ENCODE data around the gene ZNF532. TPM values are rescaled to one million over a fixed set of nuclear protein-coding genes. Genes with fewer than 3 reads are reported as not detected.

ZNF532 gene
- total RNA-seq, 1 experiment from 2014 or later = 33.5 TPM

DNA sequence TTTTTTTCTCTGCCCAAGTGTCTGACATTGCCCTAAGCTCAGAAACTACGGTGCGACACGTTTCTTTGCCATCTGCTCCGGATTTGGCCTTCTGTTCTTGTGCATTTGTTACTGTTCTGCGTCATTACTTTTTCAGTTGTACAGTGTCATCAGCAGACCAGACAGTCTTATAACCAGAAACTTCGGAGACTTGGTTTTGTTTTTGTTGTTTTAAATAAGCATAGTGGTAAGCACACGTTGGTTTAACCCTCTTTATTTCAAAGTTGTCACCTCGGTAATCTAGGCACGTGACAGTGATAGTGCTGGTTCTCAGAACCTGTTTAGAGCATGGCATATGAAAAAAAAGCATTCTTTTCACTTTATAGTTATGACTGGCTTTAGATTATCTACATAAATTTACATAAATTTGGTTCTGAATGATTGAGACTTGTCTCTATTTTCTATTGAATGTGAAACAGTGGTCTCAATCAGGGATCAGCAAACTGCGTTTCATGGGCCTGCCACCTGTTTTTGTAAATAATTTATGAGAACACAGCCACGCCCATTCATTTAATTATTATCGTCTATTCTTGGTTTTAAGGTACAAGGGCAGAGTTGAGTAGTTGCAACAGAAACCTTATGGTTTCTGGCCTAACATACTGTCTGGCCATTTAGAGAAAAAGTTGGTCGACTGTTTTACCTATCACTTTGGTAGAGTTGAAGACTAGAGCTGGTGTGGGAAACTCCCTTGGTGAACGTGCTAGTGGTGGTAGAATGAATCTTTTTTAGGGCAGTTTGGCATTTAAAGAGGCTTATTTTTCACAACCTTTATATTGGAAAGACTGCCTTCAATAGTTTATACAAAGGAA lies 106.5 kb downstream of the ZNF532 start:
- DNase-seq (ENCODE audit: low read depth) = no peak

DNA sequence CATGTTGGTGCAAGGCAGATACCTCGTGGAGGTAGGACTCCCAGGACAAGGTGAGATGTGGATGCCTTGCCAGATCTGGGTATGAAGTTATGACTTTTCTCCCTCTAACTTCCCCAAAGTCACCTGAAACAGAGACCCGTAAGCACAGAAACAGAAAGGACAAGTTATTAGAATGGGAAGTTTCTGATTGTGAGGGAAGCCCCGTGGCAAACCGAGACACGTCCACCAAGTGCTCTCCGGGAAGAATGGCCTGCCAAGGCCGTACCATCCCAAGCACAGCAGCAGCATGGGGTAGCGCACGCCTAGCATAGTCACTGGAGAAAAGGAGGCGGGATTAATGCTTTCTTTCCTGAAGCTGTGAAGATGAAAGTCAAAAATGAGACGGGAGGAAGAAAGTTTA lies 110.6 kb downstream of the ZNF532 start:
- no peak for DNase-seq (ENCODE audit: low read depth)

DNA sequence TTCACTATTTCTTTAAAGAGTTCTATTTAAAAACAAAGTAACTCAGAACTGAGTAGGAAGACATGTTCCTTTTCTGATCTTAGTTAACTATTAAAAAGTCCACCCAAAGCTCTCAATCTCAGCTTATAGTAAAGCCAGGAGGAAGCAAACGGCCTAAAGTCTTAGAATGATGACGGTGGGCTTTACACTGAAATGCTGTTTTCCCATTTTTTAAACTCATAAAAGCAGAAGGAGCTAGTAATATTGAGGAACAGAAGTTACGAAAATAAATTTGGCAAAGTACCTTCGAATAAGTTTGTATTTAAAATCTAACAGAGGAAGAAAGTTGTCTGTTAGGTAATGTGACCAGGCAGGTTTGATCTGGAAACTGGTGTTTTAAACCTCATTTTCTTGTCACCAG lies 111.1 kb downstream of the ZNF532 start:
- DNase-seq (ENCODE audit: low read depth) = no peak

DNA sequence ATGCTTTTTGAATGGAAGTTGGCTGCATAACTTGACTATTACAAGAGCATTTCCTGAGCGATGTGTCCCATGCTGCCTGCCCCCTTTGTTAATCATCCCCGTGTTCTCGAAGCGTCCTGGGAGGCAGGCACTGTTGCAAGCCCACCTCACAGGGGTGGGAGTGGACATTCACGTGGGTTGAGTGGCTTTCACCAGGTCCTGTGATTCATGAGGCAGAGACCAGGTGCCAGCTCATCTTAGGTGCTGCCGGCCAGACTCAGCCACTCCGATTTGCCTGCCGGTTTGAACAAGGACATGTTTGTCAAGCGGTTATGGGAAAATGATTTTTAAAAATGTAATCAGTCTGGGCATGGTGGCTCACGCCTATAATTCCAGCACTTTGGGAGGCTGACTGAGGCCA lies 112.5 kb downstream of the ZNF532 start:
- DNase-seq (ENCODE audit: low read depth) = no peak

DNA sequence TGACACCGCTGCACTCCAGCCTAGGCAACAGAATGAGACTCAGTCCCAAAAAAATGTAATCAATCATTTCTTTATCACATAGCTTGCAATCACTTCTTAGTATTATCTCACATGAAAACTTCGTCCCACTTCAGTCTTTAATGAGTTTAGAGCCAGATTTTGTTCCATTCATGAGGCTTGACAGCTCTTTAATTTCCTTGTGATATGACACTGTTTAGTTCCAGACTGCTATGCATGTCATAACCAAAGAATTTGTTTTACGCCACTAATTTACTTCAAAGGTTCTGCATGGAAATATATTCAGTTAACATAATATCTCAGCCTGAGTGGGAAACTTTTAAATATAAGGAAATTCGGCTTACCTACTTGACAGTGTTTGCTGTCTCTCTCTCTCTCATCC lies 113.1 kb downstream of the ZNF532 start:
- DNase-seq (ENCODE audit: low read depth) = no peak

DNA sequence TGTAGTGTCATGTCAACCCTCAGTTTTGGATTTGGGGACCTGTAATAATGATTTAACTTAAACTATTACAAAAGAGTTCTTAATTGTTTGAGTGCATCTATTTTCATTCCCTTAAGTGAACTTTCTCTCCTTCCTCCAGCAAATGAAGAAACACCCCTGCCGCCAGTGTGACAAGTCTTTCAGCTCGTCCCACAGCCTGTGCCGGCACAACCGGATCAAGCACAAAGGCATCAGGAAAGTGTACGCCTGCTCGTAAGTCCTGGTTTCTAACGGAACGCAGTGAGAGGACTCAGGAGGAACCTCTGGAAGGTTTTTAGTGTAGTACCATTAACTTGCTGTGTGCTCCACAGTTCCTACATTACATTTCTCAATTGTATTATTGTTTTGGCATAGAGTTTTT lies 114.2 kb downstream of the ZNF532 start:
- no peak for DNase-seq (ENCODE audit: low read depth)

DNA sequence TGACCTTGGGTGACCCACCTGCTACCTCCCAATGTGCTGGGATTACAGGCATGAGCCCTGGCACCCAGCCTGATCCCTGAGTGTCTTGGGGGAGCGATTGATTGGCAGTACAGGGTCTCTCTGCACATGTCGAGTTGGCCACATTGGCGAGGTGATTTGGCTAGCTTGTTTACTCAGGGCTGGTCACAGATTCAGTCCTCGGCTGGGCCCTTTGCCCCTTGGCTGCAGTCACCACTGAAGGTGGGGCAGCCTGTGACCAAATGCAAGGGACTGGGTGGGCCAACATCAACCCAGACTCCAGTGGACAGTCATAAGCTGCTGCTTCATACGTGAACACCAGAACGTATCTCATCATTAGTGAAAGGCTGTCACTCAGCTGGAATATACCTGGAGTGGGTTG lies 114.9 kb downstream of the ZNF532 start:
- DNase-seq (ENCODE audit: low read depth) = no peak

DNA sequence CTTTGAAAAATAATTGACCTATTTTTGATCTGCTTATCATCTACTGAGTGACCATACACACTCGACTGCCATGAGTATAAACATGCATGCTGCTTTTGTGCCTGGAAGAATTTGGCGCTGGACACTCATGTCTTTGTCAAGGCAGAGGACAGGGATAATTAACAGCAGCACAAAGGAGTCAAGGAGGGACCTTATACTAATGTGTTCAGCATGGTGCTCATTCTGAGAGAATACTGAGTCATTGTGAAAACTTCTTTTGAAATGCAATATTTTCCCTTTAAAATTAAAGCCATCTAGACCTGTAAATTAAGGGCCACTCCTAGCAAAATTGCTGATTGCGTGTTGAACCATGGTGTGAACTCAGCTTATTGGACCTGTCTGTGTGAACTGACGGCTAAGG lies 116.3 kb downstream of the ZNF532 start:
- no peak for DNase-seq (ENCODE audit: low read depth)

DNA sequence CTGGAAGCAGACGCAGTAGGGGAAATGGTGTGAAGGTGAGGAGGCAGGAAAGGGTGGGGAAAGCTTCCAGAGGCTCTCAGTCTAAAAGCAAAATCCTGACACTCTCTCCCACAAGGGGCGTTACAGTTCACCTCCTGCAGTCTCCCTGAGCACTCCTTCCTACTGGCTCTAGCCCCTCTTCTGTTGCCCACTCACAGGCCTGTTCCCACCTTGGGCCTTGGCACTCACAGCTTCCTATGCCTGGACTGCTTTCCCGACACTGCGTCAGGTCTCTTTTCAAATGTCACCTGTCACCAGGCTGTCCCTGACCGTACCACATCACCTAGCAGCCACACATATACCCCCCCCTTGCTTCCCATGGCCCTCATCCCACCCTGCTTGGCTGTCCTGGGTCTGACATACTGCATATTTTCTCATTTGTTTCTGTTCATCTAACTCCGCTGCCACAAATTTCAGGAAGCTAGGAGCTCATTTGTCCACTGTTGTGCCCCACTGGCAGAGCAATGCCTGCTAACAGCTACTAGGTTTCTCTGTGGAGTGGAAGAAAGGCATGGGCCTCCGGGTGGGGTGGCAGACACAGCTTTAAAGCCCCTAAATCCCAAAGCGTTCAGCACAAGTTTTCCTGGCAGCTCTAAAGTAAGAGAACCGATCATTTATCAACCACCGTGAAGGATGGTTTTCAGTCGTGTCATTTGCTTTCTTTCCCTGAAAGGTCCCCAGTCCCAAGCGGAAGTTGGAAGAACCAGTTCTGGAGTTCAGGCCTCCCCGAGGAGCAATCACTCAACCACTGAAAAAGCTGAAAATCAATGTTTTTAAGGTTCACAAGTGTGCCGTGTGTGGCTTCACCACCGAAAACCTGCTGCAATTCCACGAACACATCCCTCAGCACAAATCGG lies 118.8 kb downstream of the ZNF532 start:
- no peak for DNase-seq (ENCODE audit: low read depth)

DNA sequence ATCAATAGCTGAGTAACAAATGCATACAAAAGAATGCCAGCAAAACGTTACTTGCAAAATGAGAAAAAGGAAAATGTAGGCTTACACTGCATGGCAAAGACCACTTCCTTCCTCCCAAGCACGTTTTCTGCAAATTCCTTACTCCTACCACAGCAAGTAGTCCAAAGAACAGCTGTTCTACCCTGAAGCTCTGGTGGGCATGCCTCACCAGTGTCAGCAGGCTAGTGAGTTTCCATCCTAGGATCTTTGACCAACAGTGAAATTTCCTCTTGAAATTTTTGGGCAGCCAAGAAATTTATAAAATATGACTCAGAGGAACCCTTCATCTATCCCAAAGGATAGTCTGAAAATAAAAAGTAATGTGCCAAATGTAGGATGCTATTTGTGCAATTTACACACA lies 123.9 kb downstream of the ZNF532 start:
- peak; percentile 93 for DNase-seq (ENCODE audit: low read depth)

DNA sequence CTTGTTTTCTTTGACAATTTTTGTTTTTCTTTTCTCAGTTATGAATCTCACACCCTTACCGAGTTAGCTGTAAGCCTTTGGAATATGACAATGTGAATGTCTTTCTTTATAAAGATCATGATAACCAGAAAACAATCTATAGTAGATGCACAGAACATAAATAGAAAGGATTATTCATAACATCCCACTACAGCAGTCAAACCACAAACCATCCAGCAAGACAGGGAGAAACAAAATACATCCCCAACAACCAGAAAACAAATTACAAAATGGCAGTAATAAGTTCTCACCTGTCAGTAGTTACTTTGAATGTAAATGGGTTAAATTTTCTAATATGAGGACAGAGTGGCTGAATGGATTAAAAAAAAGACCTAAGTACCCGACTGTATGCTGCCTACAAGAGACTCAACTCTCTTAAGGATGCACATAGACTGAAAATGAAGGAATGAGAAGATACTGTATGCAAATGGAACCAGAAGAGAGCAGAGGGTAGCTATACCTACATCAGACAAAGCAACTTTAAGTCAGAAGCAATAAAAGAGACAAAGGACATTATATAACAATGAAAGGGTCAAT lies 124.6 kb downstream of the ZNF532 start:
- DNase-seq (ENCODE audit: low read depth) = peak; percentile 33

DNA sequence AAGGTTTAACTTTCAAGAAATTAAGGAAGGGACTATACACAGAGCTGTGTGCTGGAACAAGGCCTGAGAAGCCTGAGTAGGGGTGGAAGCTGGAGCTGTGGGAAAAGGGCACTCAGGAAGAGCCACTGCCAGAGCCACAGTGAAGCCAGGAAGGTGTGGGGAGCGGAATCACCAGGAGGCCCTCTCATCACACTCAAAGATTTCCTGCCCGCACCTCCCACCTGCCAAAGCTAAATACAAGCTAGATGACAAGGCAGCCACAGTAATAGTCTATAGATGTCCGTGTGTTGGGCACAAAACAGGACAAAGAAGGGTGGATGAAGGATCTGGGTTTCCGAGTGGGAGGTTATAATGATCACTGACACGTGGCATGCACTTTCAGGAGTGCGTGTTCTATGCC lies 126.0 kb downstream of the ZNF532 start:
- no peak for DNase-seq (ENCODE audit: low read depth)

DNA sequence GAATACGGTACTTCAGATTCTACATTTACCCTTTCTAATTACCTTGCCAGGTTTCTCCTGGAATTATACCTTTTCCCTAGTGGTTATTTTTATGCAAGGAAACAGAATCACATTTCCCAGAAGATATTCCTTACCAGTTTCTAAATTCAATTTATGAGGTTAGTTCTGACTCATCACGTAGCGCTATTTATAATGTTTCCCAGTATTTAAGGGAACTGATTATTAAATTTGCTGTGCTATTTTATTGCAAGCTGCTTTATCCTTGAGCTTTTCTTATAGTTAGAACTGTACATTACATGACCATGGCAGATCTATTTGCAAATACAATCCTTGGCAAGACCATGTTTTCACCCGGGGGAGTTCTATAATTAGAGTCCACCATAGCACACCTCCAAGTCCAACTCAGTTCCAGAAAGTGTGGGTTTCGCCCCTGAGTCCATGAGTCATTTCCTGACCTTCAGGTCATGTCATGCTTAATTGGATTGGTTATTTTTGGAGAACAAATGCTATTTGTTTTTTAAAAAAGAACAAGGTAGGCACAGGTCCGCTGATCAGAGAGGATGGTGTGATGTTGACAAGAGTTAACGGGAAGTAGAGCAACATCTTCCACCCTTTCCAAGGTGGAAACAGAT lies 126.6 kb downstream of the ZNF532 start:
- peak; percentile 53 for DNase-seq (ENCODE audit: low read depth)

DNA sequence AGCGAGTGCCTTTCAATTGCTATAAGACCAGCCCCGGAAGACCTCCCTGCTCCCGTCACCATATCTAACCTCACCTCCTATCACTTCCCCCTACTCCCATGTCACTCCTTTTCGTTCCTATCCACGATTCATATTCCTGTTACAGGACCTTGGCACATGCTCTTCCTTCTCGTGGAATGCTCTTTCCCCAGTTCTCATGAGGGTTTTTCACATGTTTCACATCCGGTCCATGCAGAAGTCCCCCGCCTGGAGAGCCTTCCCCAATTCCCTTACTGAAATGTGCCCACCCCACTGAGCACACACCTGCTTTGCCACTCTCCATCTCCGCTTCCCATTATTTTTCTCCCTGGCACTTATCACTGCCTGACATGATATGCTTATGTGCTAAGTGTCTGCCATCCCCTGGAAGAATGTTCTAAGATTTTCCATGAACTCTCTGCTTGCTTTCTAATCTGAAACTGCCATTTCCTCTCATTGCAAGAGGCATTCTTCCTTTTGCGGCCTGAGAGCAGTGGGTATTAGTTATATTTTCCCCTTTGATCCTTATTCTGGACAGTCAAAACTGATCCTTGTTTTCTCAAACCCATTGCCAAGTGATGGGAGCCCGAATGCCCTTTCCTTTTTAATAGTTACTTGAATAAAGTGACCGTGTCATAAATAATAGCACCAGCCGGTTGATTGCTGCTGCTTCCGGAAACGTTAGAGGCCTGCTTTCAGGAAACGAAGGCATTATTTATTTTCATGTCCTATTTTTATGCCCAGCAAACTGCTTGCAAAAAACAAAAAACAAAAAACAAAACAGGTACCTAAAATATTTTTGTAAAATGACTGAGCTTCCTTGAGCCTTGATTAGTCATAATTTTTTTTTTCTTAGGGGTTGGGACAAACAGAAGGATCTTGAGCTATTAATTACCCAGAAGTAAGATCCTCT lies 127.9 kb downstream of the ZNF532 start:
- no peak for DNase-seq (ENCODE audit: low read depth)

DNA sequence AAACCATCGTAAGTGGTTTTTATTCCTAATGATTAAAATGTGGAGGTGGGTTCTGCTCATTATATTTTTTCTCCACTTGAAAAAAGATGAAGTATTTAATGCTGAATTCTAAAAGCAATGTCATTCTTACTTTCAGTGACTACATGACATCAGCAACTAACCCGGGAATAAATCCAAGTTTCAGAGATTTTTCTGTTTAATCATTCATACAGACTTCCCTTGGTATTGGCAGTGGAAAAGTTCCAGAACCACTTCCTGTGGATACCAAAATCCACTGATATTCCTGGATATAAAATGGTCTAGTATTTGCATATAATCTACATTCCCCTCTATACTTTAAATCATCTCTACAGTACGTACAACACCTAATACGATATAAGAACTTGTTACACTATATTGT lies 128.6 kb downstream of the ZNF532 start:
- peak; percentile 86 for DNase-seq (ENCODE audit: low read depth)

DNA sequence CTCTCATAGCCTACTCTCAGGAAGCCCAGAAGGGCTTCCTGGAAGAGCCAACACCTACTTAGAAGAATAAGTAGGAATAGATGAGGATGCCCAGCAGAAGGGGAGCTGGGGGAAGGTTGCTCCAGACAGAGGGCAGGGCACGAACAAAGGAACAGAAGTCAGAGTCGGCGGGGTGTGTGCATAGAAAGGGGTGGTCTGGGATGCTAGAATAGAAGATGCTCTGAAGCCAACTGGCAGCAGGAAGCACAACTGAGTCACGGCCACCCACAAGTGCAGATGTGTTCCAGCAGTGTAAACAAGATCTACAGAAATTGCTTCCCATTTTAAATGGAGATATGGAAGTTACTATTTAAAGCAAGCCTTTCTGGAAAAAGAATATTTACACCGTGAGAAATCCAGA lies 131.0 kb downstream of the ZNF532 start:
- DNase-seq (ENCODE audit: low read depth) = no peak

DNA sequence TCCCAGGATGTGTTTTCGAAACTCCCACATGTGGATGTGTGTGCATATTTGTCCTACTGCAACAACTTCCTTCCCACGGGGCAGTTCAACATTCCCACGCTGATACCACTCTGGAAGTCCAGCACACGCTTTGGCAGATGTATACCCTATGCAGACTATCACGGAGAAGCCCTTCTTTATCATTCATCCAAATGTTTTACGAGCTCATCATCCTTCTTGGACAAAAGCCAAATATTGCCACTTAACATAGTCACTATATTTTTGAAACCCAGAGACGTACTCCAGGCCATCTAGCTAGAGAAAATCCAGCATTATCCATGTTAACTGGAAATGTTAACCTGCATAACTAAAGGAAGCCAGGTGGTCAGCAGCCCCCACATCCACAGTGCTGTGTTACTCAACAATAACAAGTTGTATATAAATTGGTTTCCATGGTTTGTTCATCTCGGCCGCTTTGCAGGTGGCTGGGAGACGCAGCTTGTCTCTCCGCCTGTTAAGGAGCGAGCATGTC lies 131.5 kb downstream of the ZNF532 start:
- DNase-seq (ENCODE audit: low read depth) = peak; percentile 73

DNA sequence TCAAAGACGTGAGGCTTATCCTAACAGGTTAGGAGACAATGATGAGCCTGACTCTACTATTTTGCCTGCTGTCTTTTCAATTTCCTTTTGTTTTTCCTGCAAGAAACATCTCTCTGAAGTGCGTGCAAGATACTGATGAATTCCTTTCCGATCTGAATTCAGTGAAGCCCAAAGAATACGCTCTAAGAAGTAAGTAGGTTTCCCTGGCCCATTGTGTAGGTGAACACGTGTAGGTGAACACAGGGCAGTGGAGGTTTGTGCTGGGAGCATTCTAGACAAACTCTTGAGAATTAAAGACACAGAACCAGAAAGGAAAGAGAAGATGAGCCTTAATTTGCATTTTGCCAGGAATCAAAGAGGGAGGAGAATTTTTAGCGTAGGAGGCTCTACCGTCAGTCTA lies 132.0 kb downstream of the ZNF532 start:
- no peak for DNase-seq (ENCODE audit: low read depth)

DNA sequence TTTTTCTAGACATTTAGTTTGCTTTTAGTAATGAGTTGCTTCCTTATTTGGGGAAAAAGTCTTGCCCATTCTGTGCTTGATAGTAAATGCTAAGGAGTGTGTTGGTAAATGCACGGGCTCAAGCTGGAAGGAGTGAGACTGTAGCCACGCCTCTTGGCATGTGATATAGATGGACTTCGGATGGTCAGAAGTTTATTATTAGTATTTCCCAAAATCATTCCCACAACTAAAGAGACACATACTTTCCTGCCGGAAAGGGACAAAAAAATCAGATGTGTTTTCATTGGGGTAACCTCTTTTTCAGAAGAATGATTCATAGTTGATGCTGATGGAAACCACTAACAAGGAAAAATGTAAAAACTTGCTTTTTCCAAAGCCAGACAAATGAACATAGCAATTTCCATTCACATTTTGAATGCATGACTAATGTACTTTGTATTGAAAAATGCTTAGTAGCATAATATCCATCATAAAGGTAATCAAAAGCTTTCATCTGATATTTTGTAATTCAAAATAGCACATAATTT lies 133.2 kb downstream of the ZNF532 start:
- peak; percentile 90 for DNase-seq (ENCODE audit: low read depth)

All from LHCN-M2 (cell line).